Measurements from ENCODE around the gene PHACTR4.

PHACTR4 gene

DNA sequence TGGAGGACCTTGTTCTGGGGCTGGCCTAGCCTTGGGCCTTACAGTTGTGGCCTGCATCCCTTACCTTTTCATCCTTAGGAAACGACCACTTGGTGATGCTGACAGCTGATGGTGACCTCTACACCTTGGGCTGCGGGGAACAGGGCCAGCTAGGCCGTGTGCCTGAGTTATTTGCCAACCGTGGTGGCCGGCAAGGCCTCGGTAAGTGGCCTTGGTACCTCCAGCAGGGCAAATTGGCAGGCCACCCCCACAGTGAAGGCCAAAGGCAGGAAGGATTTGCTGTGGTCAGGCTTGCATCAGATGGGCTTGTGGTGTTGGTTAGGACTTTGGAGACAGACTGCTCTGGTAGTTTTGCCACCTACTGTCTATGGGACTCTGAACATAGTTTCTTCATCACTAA is 165.6 kb downstream of the PHACTR4 start:
- H3K9me3 ChIP-seq (ENCODE audit: control insufficient read depth, insufficient read depth, low read depth, low read length) = no peaks in the 10 kb centered on the region
- no peak overlapping the region for H3K27ac ChIP-seq (ENCODE audit: extremely low read depth, low read depth, low read length)
- TF ChIP-seq, protein P1, sequence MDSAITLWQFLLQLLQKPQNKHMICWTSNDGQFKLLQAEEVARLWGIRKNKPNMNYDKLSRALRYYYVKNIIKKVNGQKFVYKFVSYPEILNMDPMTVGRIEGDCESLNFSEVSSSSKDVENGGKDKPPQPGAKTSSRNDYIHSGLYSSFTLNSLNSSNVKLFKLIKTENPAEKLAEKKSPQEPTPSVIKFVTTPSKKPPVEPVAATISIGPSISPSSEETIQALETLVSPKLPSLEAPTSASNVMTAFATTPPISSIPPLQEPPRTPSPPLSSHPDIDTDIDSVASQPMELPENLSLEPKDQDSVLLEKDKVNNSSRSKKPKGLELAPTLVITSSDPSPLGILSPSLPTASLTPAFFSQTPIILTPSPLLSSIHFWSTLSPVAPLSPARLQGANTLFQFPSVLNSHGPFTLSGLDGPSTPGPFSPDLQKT (IDR thresholded peaks at IDR 0.05; ENCODE audit: borderline replicate concordance, low read depth, low read length) = no peak
- TF ChIP-seq ZNF660 (tag by site-specific recombination; IDR thresholded peaks at IDR 0.05) (no peak), ZNF610 (tag by site-specific recombination; IDR thresholded peaks at IDR 0.05; ENCODE audit: borderline replicate concordance) (no peak), ZNF664 (tag by site-specific recombination; IDR thresholded peaks at IDR 0.05) (no peak), ZNF558 (tag by site-specific recombination; IDR thresholded peaks at IDR 0.05) (no peak), ZNF354C (tag by site-specific recombination; IDR thresholded peaks at IDR 0.05; ENCODE audit: borderline replicate concordance, low read depth) (no peak), ZNF169 (tag by site-specific recombination; IDR thresholded peaks at IDR 0.05) (no peak), IKZF3 (tag by site-specific recombination; IDR thresholded peaks at IDR 0.05) (no peak), ZNF133 (tag by site-specific recombination; IDR thresholded peaks at IDR 0.05) (no peak), PRDM1 (tag by site-specific recombination; IDR thresholded peaks at IDR 0.05) (no peak), ZNF791 (tag by site-specific recombination; IDR thresholded peaks at IDR 0.05) (no peak), ZFP41 (tag by site-specific recombination; IDR thresholded peaks at IDR 0.05; ENCODE audit: borderline replicate concordance) (no peak), ZNF555 (tag by site-specific recombination; conservative IDR thresholded peaks at IDR 0.05) (no peak), ZNF600 (tag by site-specific recombination; IDR thresholded peaks at IDR 0.05) (no peak)
- TF ChIP-seq, protein P2, sequence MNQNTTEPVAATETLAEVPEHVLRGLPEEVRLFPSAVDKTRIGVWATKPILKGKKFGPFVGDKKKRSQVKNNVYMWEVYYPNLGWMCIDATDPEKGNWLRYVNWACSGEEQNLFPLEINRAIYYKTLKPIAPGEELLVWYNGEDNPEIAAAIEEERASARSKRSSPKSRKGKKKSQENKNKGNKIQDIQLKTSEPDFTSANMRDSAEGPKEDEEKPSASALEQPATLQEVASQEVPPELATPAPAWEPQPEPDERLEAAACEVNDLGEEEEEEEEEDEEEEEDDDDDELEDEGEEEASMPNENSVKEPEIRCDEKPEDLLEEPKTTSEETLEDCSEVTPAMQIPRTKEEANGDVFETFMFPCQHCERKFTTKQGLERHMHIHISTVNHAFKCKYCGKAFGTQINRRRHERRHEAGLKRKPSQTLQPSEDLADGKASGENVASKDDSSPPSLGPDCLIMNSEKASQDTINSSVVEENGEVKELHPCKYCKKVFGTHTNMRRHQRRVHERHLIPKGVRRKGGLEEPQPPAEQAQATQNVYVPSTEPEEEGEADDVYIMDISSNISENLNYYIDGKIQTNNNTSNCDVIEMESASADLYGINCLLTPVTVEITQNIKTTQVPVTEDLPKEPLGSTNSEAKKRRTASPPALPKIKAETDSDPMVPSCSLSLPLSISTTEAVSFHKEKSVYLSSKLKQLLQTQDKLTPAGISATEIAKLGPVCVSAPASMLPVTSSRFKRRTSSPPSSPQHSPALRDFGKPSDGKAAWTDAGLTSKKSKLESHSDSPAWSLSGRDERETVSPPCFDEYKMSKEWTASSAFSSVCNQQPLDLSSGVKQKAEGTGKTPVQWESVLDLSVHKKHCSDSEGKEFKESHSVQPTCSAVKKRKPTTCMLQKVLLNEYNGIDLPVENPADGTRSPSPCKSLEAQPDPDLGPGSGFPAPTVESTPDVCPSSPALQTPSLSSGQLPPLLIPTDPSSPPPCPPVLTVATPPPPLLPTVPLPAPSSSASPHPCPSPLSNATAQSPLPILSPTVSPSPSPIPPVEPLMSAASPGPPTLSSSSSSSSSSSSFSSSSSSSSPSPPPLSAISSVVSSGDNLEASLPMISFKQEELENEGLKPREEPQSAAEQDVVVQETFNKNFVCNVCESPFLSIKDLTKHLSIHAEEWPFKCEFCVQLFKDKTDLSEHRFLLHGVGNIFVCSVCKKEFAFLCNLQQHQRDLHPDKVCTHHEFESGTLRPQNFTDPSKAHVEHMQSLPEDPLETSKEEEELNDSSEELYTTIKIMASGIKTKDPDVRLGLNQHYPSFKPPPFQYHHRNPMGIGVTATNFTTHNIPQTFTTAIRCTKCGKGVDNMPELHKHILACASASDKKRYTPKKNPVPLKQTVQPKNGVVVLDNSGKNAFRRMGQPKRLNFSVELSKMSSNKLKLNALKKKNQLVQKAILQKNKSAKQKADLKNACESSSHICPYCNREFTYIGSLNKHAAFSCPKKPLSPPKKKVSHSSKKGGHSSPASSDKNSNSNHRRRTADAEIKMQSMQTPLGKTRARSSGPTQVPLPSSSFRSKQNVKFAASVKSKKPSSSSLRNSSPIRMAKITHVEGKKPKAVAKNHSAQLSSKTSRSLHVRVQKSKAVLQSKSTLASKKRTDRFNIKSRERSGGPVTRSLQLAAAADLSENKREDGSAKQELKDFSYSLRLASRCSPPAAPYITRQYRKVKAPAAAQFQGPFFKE (tag by site-specific recombination; IDR thresholded peaks at IDR 0.05; ENCODE audit: borderline replicate concordance) = no peak
- TF ChIP-seq, protein P3, sequence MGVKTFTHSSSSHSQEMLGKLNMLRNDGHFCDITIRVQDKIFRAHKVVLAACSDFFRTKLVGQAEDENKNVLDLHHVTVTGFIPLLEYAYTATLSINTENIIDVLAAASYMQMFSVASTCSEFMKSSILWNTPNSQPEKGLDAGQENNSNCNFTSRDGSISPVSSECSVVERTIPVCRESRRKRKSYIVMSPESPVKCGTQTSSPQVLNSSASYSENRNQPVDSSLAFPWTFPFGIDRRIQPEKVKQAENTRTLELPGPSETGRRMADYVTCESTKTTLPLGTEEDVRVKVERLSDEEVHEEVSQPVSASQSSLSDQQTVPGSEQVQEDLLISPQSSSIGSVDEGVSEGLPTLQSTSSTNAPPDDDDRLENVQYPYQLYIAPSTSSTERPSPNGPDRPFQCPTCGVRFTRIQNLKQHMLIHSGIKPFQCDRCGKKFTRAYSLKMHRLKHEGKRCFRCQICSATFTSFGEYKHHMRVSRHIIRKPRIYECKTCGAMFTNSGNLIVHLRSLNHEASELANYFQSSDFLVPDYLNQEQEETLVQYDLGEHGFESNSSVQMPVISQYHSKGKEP (tag by site-specific recombination; IDR thresholded peaks at IDR 0.05) = no peak
- TF ChIP-seq, protein P4, sequence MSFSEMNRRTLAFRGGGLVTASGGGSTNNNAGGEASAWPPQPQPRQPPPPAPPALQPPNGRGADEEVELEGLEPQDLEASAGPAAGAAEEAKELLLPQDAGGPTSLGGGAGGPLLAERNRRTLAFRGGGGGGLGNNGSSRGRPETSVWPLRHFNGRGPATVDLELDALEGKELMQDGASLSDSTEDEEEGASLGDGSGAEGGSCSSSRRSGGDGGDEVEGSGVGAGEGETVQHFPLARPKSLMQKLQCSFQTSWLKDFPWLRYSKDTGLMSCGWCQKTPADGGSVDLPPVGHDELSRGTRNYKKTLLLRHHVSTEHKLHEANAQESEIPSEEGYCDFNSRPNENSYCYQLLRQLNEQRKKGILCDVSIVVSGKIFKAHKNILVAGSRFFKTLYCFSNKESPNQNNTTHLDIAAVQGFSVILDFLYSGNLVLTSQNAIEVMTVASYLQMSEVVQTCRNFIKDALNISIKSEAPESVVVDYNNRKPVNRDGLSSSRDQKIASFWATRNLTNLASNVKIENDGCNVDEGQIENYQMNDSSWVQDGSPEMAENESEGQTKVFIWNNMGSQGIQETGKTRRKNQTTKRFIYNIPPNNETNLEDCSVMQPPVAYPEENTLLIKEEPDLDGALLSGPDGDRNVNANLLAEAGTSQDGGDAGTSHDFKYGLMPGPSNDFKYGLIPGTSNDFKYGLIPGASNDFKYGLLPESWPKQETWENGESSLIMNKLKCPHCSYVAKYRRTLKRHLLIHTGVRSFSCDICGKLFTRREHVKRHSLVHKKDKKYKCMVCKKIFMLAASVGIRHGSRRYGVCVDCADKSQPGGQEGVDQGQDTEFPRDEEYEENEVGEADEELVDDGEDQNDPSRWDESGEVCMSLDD (tag by site-specific recombination; IDR thresholded peaks at IDR 0.05) = no peak
- ChIA-PET CTCF (no interaction called here), POLR2A (no interaction called here)
- H3K36me3 ChIP-seq (ENCODE audit: control insufficient read depth in 2 of 2, insufficient read depth in 1 of 2, low read length in 2 of 2) = peaks cover 17 to 77% of the 10 kb centered on the region in 2 experiments
- no peak overlapping the region for H3K4me3 ChIP-seq (ENCODE audit: low read depth, low read length)
- no peaks in the 10 kb centered on the region for H3K4me1 ChIP-seq (ENCODE audit: control insufficient read depth, insufficient read depth, low read length)

Measured in HEK293 (cell line).